ENCODE data around the gene FRYL. TPM values are rescaled to one million over a fixed set of nuclear protein-coding genes. Genes with fewer than 3 reads are reported as not detected.

Gene FRYL
- total RNA-seq, 1 experiment from 2014 or later, result 47.7 TPM

DNA sequence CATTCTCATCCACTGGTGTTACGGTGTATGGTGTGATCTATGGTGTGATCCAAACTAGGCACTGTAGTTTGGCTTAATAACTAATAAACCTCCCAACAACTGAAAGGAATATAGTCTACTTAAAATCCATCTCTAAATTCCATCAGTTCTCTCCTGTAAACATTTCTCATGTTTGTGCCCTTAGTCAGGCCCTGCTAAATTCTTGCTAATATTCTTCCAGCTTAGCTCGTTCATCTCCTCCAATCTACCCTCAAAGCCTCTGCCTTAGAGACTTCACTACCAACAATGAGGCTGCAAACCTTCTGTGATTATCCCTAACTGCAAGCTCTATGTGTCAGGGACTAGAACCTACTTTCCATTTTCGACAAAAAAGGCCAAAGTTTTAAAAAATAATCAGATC lies 261.9 kb downstream of the FRYL start:
- intact Hi-C loops (cut with micrococcal nuclease), result no loop called here
- DNase-seq (ENCODE audit: low read depth, low spot score) (no peak), ATAC-seq (no peak)
- Histone ChIP-seq H3K27me3 (ENCODE audit: insufficient read depth, low read length) (no peaks in the 10 kb centered on the region), H2AFZ (ENCODE audit: low read depth, low read length, poor library complexity, severe bottlenecking) (no peak overlapping the region), H3K9me2 (ENCODE audit: insufficient read depth) (no peaks in the 10 kb centered on the region), H3K9me3 (ENCODE audit: control insufficient read depth in 1 of 2, insufficient read depth in 1 of 2, low read depth in 1 of 2, low read length in 2 of 2) (no peaks in the 10 kb centered on the region), H3K36me3 (ENCODE audit: control insufficient read depth in 1 of 2, insufficient read depth in 2 of 2, low read length in 2 of 2) (peaks cover 6 to 21% of the 10 kb centered on the region in 2 experiments), H4K20me1 (ENCODE audit: insufficient read depth) (no peaks in the 10 kb centered on the region), H3K9ac (ENCODE audit: low read length) (no peak overlapping the region), H3K4me3 (replicated peaks in 1 of 2; ENCODE audit: low read depth in 1 of 2, low read length in 2 of 2) (no peak overlapping the region), H3K79me2 (ENCODE audit: insufficient read depth, low read length) (no peaks in the 10 kb centered on the region), H3K27ac (ENCODE audit: low read depth, low read length) (no peak overlapping the region), H3K4me2 (ENCODE audit: low read length) (no peak overlapping the region), H3K4me1 (ENCODE audit: control insufficient read depth in 1 of 2, insufficient read depth in 2 of 2, low read length in 2 of 2) (no peaks in the 10 kb centered on the region)
- POLR2A ChIA-PET, result no interaction called here
- BruUV-seq (replicated peaks), result no TSS peak
- CTCF ChIA-PET, result no interaction called here
- TF ChIP-seq, protein P1, sequence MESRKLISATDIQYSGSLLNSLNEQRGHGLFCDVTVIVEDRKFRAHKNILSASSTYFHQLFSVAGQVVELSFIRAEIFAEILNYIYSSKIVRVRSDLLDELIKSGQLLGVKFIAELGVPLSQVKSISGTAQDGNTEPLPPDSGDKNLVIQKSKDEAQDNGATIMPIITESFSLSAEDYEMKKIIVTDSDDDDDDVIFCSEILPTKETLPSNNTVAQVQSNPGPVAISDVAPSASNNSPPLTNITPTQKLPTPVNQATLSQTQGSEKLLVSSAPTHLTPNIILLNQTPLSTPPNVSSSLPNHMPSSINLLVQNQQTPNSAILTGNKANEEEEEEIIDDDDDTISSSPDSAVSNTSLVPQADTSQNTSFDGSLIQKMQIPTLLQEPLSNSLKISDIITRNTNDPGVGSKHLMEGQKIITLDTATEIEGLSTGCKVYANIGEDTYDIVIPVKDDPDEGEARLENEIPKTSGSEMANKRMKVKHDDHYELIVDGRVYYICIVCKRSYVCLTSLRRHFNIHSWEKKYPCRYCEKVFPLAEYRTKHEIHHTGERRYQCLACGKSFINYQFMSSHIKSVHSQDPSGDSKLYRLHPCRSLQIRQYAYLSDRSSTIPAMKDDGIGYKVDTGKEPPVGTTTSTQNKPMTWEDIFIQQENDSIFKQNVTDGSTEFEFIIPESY (IDR thresholded peaks at IDR 0.05; ENCODE audit: extremely low read depth, insufficient replicate concordance, low read length), result no peak
- TF ChIP-seq SIN3A (IDR thresholded peaks at IDR 0.05; ENCODE audit: low read depth), result no peak
- TF ChIP-seq JUND (IDR thresholded peaks at IDR 0.05), result no peak
- no peak for TF ChIP-seq ELF1 (IDR thresholded peaks at IDR 0.05; ENCODE audit: borderline replicate concordance, low read depth)
- TF ChIP-seq SP1 (IDR thresholded peaks at IDR 0.05; ENCODE audit: low read depth), result no peak
- no peak for TF ChIP-seq RAD21 (IDR thresholded peaks at IDR 0.05; ENCODE audit: low read depth)
- no peak for TF ChIP-seq ZNF274 (IDR thresholded peaks at IDR 0.05; ENCODE audit: low read depth, low read length)
- TF ChIP-seq CBX3 (IDR thresholded peaks at IDR 0.05; ENCODE audit: low read depth), result no peak
- TF ChIP-seq EZH2phosphoT487 (IDR thresholded peaks at IDR 0.05; ENCODE audit: borderline replicate concordance), result no peak
- RAD21 ChIA-PET (ENCODE audit: low non-redundant PET in 1 of 2, low total read pairs in 2 of 2, uncharacterized antibody in 2 of 2, unreplicated experiment in 2 of 2), result no interaction called here

DNA sequence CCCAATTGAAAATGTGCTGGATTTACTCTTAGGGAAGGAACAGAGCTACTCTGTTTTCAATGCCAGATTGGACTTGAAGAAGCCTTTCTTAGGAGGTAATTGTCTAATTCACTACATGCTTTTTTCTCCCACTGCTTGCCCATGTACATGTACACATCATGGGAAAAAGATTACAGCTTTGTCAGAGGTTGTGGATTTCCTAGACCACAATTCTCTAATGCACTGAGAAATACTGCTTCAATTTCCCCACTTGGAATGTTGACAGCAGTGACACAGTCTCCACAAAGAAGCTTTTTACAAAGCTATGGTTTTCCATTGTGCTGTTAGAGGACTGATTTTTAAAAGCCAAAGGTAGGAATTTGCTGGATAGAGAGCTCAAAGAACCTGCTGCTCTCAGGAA lies 270.5 kb downstream of the FRYL start:
- BruUV-seq (replicated peaks), result no TSS peak
- TF ChIP-seq, protein P2, sequence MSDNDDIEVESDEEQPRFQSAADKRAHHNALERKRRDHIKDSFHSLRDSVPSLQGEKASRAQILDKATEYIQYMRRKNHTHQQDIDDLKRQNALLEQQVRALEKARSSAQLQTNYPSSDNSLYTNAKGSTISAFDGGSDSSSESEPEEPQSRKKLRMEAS (IDR thresholded peaks at IDR 0.05), result no peak
- no peak for TF ChIP-seq SIN3A (IDR thresholded peaks at IDR 0.05; ENCODE audit: low read depth)
- TF ChIP-seq ZFX (IDR thresholded peaks at IDR 0.05), result no peak
- no peak for TF ChIP-seq SRF (IDR thresholded peaks at IDR 0.05; ENCODE audit: low read depth)
- no peak for TF ChIP-seq ZNF274 (IDR thresholded peaks at IDR 0.05; ENCODE audit: low read depth, low read length)
- no peak for TF ChIP-seq YY1 (IDR thresholded peaks at IDR 0.05; ENCODE audit: extremely low read depth, insufficient replicate concordance, low read depth, low read length)
- TF ChIP-seq, protein P1 (IDR thresholded peaks at IDR 0.05; ENCODE audit: extremely low read depth, insufficient replicate concordance, low read length), result no peak
- no peak for TF ChIP-seq ELF1 (IDR thresholded peaks at IDR 0.05; ENCODE audit: borderline replicate concordance, low read depth)
- TF ChIP-seq, protein P3, sequence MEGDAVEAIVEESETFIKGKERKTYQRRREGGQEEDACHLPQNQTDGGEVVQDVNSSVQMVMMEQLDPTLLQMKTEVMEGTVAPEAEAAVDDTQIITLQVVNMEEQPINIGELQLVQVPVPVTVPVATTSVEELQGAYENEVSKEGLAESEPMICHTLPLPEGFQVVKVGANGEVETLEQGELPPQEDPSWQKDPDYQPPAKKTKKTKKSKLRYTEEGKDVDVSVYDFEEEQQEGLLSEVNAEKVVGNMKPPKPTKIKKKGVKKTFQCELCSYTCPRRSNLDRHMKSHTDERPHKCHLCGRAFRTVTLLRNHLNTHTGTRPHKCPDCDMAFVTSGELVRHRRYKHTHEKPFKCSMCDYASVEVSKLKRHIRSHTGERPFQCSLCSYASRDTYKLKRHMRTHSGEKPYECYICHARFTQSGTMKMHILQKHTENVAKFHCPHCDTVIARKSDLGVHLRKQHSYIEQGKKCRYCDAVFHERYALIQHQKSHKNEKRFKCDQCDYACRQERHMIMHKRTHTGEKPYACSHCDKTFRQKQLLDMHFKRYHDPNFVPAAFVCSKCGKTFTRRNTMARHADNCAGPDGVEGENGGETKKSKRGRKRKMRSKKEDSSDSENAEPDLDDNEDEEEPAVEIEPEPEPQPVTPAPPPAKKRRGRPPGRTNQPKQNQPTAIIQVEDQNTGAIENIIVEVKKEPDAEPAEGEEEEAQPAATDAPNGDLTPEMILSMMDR (IDR thresholded peaks at IDR 0.05 in 2 of 3, conservative IDR thresholded peaks at IDR 0.05 in 1 of 3; ENCODE audit: borderline replicate concordance in 1 of 3, insufficient read depth in 1 of 3, low read depth in 2 of 3, low read length in 2 of 3), result no peak
- no peak for TF ChIP-seq TCF7L2 (IDR thresholded peaks at IDR 0.05; ENCODE audit: borderline replicate concordance, extremely low read depth, insufficient read depth, insufficient read length)

More for the DNA sequence above, 270.5 kb downstream of the FRYL start:
- peaks cover 15 to 18% of the 10 kb centered on the region in 2 experiments for H3K36me3 ChIP-seq (ENCODE audit: control insufficient read depth in 1 of 2, insufficient read depth in 2 of 2, low read length in 2 of 2)
- H3K4me1 ChIP-seq (ENCODE audit: control insufficient read depth in 1 of 2, insufficient read depth in 2 of 2, low read length in 2 of 2), result no peaks in the 10 kb centered on the region
- no peak overlapping the region for H3K27ac ChIP-seq (ENCODE audit: low read depth, low read length)
- H3K4me2 ChIP-seq (ENCODE audit: low read length), result no peak overlapping the region
- no peaks in the 10 kb centered on the region for H4K20me1 ChIP-seq (ENCODE audit: insufficient read depth)
- no peaks in the 10 kb centered on the region for H3K79me2 ChIP-seq (ENCODE audit: insufficient read depth, low read length)
- H3K27me3 ChIP-seq (ENCODE audit: insufficient read depth, low read length), result no peaks in the 10 kb centered on the region
- ChIA-PET POLR2A (no interaction called here), CTCF (no interaction called here), RAD21 (ENCODE audit: low non-redundant PET in 1 of 2, low total read pairs in 2 of 2, uncharacterized antibody in 2 of 2, unreplicated experiment in 2 of 2) (no interaction called here)
- ATAC-seq (no peak), DNase-seq (ENCODE audit: low read depth, low spot score) (no peak)
- no peak overlapping the region for H3K9ac ChIP-seq (ENCODE audit: low read length)
- H3K4me3 ChIP-seq (replicated peaks in 1 of 2; ENCODE audit: low read depth in 1 of 2, low read length in 2 of 2), result no peak overlapping the region
- H3K9me3 ChIP-seq (ENCODE audit: control insufficient read depth in 1 of 2, insufficient read depth in 1 of 2, low read depth in 1 of 2, low read length in 2 of 2), result no peaks in the 10 kb centered on the region
- H2AFZ ChIP-seq (ENCODE audit: low read depth, low read length, poor library complexity, severe bottlenecking), result no peak overlapping the region
- H3K9me2 ChIP-seq (ENCODE audit: insufficient read depth), result no peaks in the 10 kb centered on the region
- intact Hi-C loops (cut with micrococcal nuclease), result no loop called here

All from HCT116 (cell line).